Lung microvascular endothelial cell (primary cell): ENCODE measurements around the gene MCC. TPM values are rescaled to one million over a fixed set of nuclear protein-coding genes. Genes with fewer than 3 reads are reported as not detected.
A peak's percentile ranks its signal among the peaks of the same experiment; 100 is the strongest.

Experiments used
- DNase-seq, 2 donors: peaks; one replicate each; pipeline versions ENCODE4 v3.0.0 to v3.0.0-alpha.2; 2010; ENCODE audit warnings: low read depth in 2 of 2
- total RNA-seq: library from RNA; depleted of rRNA; stranded (reverse); fragments of >200 nt; gene quantifications from 2 replicates; pipeline ENCODE4 v1.2.1, GENCODE V29; 2014

Gene MCC
- total RNA-seq, 1 donor from 2014 or later, result 16.9 TPM

- no peak for DNase-seq
Measured at GRCh38 chr5:113179156-113179555, 309.1 kb downstream of the MCC start.

- no peak for DNase-seq
Measured at GRCh38 chr5:113178073-113178779, 310.0 kb downstream of the MCC start.

DNA sequence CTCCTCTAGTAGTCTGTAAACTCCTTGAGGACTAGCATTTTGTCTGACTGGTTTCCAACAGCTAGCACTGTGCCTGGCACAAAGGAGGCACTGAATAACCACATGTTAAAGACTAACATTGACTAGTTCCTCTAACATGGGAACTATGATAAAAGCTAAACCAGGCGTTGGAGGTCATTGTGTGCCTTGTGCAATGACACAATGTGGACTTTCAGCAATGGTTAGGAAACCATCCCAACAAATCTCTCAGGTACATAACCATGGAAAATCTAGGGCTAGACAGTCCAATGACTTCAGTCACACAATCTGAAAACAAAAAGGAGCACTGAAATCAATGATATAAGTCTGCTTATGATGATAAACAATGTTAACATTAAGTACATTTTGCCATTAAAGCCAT lies 311.0 kb downstream of the MCC start:
- DNase-seq, result no peak

DNA sequence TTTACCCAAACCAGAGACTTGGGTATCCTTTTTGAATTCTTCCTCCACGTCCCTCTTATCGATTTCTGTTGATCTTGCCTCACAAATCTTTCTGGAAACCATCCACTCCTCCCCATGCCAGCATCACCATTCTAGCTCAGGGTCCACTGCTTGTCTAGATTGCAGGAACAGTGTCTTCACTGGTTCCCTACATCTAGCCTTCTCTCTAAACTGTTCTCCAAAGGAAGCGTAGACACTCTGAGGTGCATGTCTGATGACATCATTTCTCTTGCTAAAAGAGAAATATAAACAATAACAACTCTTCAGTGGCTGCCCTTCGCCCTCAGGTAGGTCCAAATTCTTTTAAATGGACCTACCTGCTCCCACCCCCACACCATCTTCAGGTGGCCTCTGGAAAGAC lies 311.5 kb downstream of the MCC start:
- no peak for DNase-seq

- DNase-seq, result no peak
Measured at GRCh38 chr5:113176196-113176595, 312.1 kb downstream of the MCC start.

DNA sequence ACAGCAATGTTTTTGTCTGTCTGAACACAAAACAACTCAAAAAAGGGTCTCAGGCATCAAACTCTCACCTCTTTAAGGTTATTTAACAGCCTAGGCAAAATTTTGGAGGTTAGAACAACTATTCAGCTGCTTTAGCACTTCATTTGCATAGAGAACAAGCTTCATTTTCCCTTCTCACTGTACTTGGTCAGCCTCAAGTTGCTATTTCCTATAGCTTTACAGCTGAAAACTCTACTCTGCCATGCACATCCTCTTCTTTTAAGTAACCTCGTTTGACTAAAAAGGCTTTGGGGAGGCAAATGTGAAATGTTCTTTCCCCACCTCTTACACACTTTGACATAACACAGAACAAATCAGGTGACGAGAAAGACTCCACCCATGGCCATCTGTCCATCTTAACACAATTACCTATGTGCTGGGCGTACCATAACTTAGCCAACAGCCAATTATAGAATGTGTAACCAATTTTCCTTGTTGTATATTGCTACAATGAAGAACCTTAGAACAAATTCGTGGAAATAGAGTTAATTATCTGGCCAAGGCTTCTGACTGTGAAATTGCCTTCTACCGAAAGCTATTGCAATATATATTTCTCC lies 315.9 kb downstream of the MCC start:
- no peak for DNase-seq

- DNase-seq, result no peak
Measured at GRCh38 chr5:113171520-113171919, 316.7 kb downstream of the MCC start.

DNA sequence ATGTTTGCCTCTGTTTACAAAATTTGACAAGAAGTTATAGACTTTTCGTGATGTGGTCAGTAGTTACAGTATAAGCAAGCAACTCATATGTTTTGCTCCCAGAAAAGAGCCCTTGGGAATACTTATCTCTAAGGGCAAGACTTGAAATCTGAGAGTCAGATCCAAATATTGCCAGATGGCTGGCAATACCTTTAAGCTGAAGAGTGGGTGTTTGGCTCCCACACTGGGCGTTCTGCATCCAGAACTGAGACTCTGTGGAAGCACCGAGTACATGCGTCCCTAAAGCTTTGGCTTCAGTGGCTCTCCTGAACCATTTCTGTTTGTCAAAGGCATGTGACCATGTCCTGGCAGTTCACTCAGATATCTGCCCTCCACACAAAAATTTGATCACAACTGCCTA lies 317.5 kb downstream of the MCC start:
- DNase-seq, result no peak

- no peak for DNase-seq
Measured at GRCh38 chr5:113169720-113170119, 318.5 kb downstream of the MCC start.

DNA sequence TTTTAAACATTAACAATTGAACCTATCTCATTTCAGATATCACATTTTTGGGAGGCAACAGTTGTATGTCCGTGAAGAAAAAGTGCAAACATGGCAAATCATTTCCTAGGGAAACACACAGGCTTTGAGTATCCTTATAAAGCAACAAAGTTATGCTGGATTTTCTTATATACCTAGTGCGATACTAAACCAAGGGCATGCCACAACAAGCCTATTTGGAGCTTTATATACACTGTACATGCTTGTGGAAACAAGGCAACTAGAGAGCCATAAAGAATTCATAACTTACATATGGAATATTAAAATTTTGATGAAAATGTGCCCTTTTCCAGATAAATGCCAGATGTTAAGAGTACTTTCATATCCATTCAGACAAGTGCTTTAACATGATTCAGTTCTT lies 320.3 kb downstream of the MCC start:
- no peak for DNase-seq

DNA sequence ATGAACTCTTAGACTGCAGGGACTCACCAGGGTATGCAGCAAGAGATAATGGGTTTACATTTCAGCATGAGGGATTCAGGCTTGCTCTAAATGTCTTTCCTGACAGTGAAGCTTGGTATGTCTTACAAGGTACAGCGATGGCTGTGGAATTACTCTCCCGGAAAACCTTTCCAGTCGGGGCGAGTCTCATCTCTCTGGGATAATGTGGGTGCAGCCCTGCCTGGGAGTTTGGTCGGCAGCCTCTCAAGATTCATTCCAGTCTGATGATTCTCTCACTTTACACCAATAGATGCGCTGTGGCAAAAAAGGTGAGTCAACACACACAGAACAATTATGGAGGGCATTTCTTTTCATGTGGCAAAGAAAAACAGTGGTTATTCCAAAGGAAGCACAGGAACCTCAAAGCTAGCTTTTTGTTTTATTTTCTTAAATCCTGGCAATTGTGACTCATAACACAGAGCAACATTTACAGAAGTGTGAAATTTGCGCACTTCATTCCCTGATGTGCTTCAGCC lies 321.3 kb downstream of the MCC start:
- peak; percentile 45 to 61 for DNase-seq

DNA sequence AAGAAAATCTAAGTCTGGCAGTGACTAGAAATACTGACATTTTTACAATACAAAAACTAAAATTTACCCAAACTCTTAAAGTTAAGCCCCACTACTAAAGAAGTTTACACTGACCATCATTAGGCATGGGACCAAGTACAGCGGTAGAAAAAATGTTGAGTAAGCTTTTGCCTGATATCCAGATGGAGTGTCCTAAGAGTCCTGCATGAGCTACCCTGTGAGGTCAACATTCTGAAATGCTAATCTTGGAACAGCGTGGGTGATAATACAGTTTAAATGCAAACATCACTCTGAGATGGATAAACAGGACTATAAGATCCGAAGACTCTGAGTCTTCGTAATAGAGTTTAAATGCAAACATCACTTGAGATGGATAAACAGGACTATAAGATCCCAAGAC lies 322.0 kb downstream of the MCC start:
- no peak for DNase-seq

DNA sequence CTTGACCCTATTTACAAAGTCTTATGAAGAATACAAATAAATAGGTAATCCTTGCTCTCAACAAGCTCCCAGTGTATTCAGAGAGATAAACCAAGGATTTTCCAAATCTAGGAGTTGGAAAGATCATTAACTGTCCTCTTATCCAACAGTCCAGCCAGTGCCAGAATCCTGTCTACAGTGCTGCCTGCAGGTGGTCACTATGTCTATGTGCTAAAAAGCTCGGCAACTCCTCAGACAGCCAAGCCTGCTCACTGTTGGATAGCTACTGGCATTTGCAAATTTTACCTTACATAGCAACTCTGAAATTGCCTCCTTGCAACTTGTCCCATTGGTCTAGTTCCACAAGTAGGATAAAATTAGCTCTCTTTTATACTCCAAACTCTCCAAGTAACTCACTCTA lies 324.2 kb downstream of the MCC start:
- DNase-seq, result peak in 1 of 2 donors; percentile 7

DNA sequence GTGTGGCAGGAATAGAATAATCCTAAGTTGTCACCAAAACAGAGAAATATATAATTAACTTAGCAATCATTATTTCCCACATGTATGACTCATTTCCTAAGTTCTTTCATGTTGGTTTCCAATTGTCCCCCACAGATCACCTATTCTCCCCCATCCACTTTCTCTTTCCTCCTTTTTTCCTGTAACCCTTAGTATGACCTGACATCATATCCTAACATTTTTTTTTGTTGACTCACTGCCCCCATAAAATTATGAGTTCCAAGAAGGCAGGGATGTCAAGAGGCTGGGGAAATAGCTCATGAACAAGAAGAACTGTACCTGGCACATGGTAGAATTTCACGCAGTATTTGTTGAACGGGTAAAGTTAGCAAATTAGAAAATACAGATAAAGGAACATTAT lies 324.9 kb downstream of the MCC start:
- DNase-seq, result peak; percentile 54 to 65

DNA sequence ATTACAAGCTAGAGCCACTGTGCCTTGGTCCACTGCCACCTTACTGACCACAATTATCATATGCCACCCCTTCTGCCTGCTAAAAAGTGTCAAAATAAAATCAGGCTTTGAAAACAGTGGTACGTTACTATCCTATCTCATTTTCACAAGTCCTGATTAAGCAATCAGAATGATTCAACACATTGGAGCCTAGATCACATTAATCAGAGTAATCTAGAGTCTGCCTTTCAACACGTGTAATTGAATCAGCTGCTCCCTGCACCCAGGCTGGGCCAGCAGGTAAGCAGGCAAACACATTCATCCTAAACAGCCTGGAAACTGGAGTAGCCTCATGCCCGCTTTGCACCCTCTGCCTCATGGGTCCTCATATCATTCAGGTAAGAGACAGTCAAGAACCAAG lies 325.5 kb downstream of the MCC start:
- peak; percentile 31 to 42 for DNase-seq

DNA sequence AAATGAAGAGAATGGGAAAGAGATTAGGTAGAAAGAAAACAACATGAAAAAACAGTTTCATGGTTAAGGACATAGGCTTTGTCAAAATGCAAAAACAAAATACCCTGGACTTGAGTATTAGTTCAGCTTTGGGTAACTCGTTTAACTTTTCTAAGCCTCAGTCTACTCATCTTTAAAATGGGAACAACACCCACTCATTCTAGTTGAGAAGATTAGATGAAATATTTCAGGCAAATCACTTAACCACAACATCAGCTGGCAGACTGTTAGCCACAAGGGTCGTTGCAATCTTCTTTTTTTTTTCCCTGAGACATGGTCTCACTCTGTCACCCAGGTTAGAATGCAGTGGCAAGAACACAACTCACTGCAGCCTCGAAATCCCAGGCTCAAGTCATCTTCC lies 326.0 kb downstream of the MCC start:
- no peak for DNase-seq

- DNase-seq, result no peak
Measured at GRCh38 chr5:113161806-113162205, 326.4 kb downstream of the MCC start.

DNA sequence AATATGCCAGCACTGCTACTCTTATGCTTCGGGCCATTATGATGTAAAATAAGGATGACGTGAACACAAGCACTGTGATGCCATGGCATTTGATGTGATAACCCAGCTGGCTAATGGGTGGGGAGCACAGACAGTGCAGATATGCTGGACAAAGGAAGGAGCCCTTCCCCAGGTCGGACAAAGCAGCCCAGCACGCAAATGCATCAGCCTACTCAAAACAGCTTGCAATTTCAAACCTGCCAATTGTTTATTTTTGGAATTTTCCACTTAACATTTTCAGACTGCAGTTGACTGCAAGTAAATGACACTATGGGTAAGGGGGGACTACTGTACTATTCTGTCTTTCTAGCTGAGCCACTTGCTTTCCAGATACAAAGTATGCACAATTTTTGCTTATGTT lies 330.4 kb downstream of the MCC start:
- DNase-seq, result peak in 1 of 2 donors; percentile 13

DNA sequence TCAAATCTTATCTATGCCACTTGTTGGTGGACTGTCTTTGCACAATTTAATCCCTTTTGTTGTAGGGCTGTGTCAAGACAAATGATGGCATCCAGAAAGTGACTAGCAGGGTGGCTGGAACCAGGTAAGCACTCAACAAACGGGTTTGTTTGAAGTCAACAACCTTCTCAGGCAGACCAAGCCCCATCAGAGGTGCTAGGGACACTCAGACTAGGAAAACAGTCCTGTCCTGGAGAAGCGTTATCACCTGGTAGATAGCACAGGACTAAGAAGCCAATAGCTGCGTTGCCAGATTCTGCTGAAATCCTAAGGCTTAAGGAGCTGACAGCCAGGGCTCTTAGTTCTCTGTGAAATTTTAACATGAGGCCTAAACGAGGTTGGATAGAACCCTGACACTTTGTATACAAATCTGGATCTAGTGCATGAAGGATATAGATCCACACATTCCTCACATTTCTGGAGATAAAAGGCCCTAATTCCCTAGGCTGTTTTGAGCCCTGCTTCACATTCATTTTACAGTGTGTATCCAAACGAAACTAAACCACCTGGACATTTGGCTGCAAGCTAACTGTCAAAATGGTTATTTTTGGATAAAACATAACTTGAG lies 331.9 kb downstream of the MCC start:
- no peak for DNase-seq

GRCh38 chr5:113153512-113154097 lies 334.6 kb downstream of the MCC start:
- no peak for DNase-seq

- no peak for DNase-seq
Measured at GRCh38 chr5:113152380-113152740, 335.9 kb downstream of the MCC start.

DNA sequence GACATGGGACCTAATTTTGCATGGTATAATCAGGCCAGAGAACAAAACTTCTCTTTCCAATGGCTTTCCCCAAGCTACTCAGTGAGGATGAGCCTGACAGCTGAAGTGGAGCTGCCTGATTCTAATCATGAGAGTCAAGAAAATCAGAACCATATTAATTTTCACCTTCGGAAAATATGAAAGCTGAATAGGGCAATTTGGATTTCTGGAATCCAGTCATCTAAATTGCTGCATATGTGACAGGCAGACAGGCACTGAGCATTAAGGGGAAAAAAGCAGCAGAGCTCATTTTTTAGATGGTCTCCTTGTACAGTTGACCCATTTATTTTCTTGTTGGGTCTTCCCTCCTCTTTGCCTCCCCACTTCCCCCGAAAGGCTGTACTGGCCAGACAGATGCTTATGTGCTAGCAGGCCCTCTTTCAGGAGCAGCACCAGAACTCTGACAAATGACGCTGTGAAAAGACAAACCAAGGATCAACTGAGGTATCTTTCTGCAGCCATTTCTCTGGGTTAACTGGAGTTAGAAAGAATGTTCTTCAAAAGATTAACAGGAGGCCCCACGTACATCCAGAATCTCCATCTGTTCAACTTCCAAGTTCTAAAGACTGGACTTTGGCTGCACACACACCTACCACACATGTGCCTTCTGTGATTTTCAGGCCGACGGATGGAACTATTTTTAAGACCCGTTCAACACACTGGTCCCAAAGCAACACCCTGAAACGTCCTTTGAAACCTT lies 336.4 kb downstream of the MCC start:
- DNase-seq, result no peak
